Keratinocyte (primary cell): ENCODE results near the gene ODAD3.

Experiments
- CTCF ChIP-seq, 3 experiments: IDR thresholded peaks in 1 of 3; conservative IDR thresholded peaks in 1 of 3; optimal IDR thresholded peaks in 1 of 3; 2 replicates in 2 of 3; 3 replicates in 1 of 3; pipeline versions ENCODE3 to v1.5.1; 2011; ENCODE audit warnings: low read length in 3 of 3, mild to moderate bottlenecking in 3 of 3, moderate library complexity in 2 of 3, control low read depth in 1 of 3, inconsistent platforms in 1 of 3; ENCODE audit not compliant: insufficient read depth in 2 of 3; ENCODE audit errors: extremely low read depth in 1 of 3
- EZH2 ChIP-seq: IDR thresholded peaks from one replicate; pipeline ENCODE4 v1.6.1; 2012; ENCODE audit warnings: inconsistent platforms, mild to moderate bottlenecking, low read length, moderate library complexity

GRCh38 chr19:11444059-11444458, 9.1 kb upstream of the ODAD3 start:
- TF ChIP-seq CTCF (optimal IDR thresholded peaks at IDR 0.05 in 1 of 3, IDR thresholded peaks at IDR 0.05 in 1 of 3, conservative IDR thresholded peaks at IDR 0.05 in 1 of 3; ENCODE audit: extremely low read depth in 1 of 3, insufficient read depth in 2 of 3, low read length in 3 of 3) (no peak), EZH2 (no peak)
